Spleen (tissue), 11 donors: ENCODE data around the gene PPP2R3A. TPM values are rescaled to one million over a fixed set of nuclear protein-coding genes. Genes with fewer than 3 reads are reported as not detected.

Experiments
- DNase-seq: peaks from one replicate; pipeline ENCODE4 v3.0.0-alpha.2; 2020
- H3K27ac ChIP-seq, 8 donors: fragments of 200-600 bp; sonication (generic) in 7 of 8; 1 replicate in 4 of 8; 2 replicates in 4 of 8; pipeline versions ENCODE4 v1.5.0 to v1.8.0; 2016 to 2021; ENCODE audit warnings: inconsistent platforms in 4 of 8, mild to moderate bottlenecking in 4 of 8, moderate library complexity in 1 of 8
- H3K27me3 ChIP-seq, 7 donors: fragments of 200-600 bp; sonication (generic) in 6 of 7; replicated peaks in 1 of 7; 1 replicate in 4 of 7; 2 replicates in 3 of 7; pipeline versions ENCODE4 v1.5.0 to v1.8.0; 2016 to 2021; ENCODE audit warnings: inconsistent platforms in 3 of 7, mild to moderate bottlenecking in 1 of 7
- H3K36me3 ChIP-seq, 6 donors: fragments of 200-600 bp; sonication (generic) in 5 of 6; 1 replicate in 4 of 6; 2 replicates in 2 of 6; pipeline versions ENCODE4 v1.5.0 to v1.8.0; 2016 to 2021; ENCODE audit warnings: inconsistent platforms in 2 of 6
- H3K4me1 ChIP-seq, 6 donors: fragments of 200-600 bp; sonication (generic) in 5 of 6; 1 replicate in 3 of 6; 2 replicates in 3 of 6; pipeline versions ENCODE4 v1.5.0 to v1.8.0; 2016 to 2021; ENCODE audit warnings: inconsistent platforms in 3 of 6
- H3K4me3 ChIP-seq, 8 donors: fragments of 200-600 bp; sonication (generic) in 7 of 8; 1 replicate in 4 of 8; 2 replicates in 4 of 8; pipeline versions ENCODE4 v1.5.0 to v1.8.0; 2016 to 2021; ENCODE audit warnings: inconsistent platforms in 4 of 8, mild to moderate bottlenecking in 4 of 8, moderate library complexity in 2 of 8
- H3K9me3 ChIP-seq, 8 donors: fragments of 200-600 bp; sonication (generic) in 7 of 8; 1 replicate in 4 of 8; 2 replicates in 4 of 8; pipeline versions ENCODE4 v1.5.0 to v1.8.0; 2016 to 2021; ENCODE audit warnings: inconsistent platforms in 4 of 8
- CTCF ChIP-seq, 11 experiments: fragments of 200-600 bp in 7 of 11; fragments of 450-650 bp in 4 of 11; sonication (generic) in 4 of 11; IDR thresholded peaks in 8 of 11; conservative IDR thresholded peaks in 3 of 11; 1 replicate in 7 of 11; 2 replicates in 4 of 11; pipeline versions ENCODE4 v1.4.0 to v1.8.0; 2016 to 2021; ENCODE audit warnings: antibody characterized with exemption in 11 of 11, inconsistent platforms in 4 of 11, mild to moderate bottlenecking in 1 of 11
- POLR2A ChIP-seq, 3 donors: fragments of 450-650 bp; IDR thresholded peaks; one replicate each; pipeline ENCODE4 v1.5.1; 2017; ENCODE audit warnings: antibody characterized with exemption in 3 of 3, mild to moderate bottlenecking in 1 of 3
- POLR2AphosphoS5 ChIP-seq, 3 donors: sonication (generic); formaldehyde crosslinking; IDR thresholded peaks; one replicate each; pipeline ENCODE4 v1.5.1; 2017; ENCODE audit warnings: antibody characterized with exemption in 3 of 3
- WGBS, 5 donors: extraction: QIAGEN DNeasy Blood & Tissue Kit in 3 of 5; methylation state at CpG; one replicate each; pipeline versions ENCODE4 v1.1.5 to v1.1.7; 2013 to 2018; 5-methylcytosine and 5-hydroxymethylcytosine counted together
- intact Hi-C: fragments of 100-400 bp; cut with DNase I; formaldehyde crosslinking; loops from one replicate; pipeline ENCODE4 v1.15.0; 2023; ENCODE audit warnings: low total_unique reads
- polyA plus RNA-seq, 3 donors: library from polyadenylated mRNA; stranded (reverse); fragments of 200-250 nt; gene quantifications; one replicate each; pipeline ENCODE4 v1.2.1, GENCODE V29; 2013
- total RNA-seq, 7 donors: library from RNA; depleted of rRNA in 3 of 7; stranded (reverse); fragments of >200 nt in 3 of 7; fragmentation: NEBNext Ultra II Directional in 4 of 7; extraction: Animal tissue kit (Norgen Biotek cat#: 25700) in 4 of 7; gene quantifications; one replicate each; pipeline versions ENCODE4 v1.1.0 to v1.2.1, GENCODE V29; 2016 to 2021
- donor health status: healthy with polysubstance abuse.
- donor health status: DM: no; HTN: no; CAD: no; lungs with moderate emphysema.
- donor health status: DM: no; HTN: no; CAD: no.
- donor health status: Bipolar disorder and iron deficiency.
- donor health status: healthy.
- donor health status: DM: no; HTN: no; CAD: no.
- donor health status: DM: yes; HTN: yes; CAD: no.

PPP2R3A gene
- total and polyA plus RNA-seq, 10 donors, result 0.24 to 5.9 (median 3.1) TPM

- H3K36me3 ChIP-seq, result no peaks in the 10 kb centered on the region
- 36 to 43% (median 40%) methylated on average over 6 of the region's 6 CpGs for WGBS, 5 donors
- TF ChIP-seq CTCF (IDR thresholded peaks at IDR 0.05 in 8 of 11, conservative IDR thresholded peaks at IDR 0.05 in 3 of 11), result no peak
- TF ChIP-seq POLR2AphosphoS5 (IDR thresholded peaks at IDR 0.05), result no peak
- no peak for TF ChIP-seq POLR2A (IDR thresholded peaks at IDR 0.05)
- no peaks in the 10 kb centered on the region for H3K9me3 ChIP-seq
- H3K27me3 ChIP-seq, result no peaks in the 10 kb centered on the region
- intact Hi-C loops, result no loop called here
- DNase-seq, result no peak
- H3K4me1 ChIP-seq, result no peaks in the 10 kb centered on the region
- no peak overlapping the region for H3K27ac ChIP-seq
- no peak overlapping the region for H3K4me3 ChIP-seq
Observed at GRCh38 chr3:136050250-136050649, 84.7 kb downstream of the PPP2R3A start.

GRCh38 chr3:136055491-136055890 lies 90.0 kb downstream of the PPP2R3A start:
- no peaks in the 10 kb centered on the region for H3K4me1 ChIP-seq
- H3K27me3 ChIP-seq, result no peaks in the 10 kb centered on the region
- 76 to 91% (median 84%) methylated on average over 4 of the region's 4 CpGs for whole genome bisulfite sequencing, 5 donors
- H3K4me3 ChIP-seq, result no peak overlapping the region
- DNase-seq, result no peak
- H3K36me3 ChIP-seq, result no peaks in the 10 kb centered on the region
- H3K9me3 ChIP-seq, result peaks cover 0 to 5% (median 0%) of the 10 kb centered on the region in 8 donors
- intact Hi-C loops, result no loop called here
- TF ChIP-seq POLR2A (IDR thresholded peaks at IDR 0.05) (no peak), POLR2AphosphoS5 (IDR thresholded peaks at IDR 0.05) (no peak), CTCF (IDR thresholded peaks at IDR 0.05 in 8 of 11, conservative IDR thresholded peaks at IDR 0.05 in 3 of 11) (no peak)
- no peak overlapping the region for H3K27ac ChIP-seq

- peaks cover 0 to 5% (median 0%) of the 10 kb centered on the region in 8 donors for H3K9me3 ChIP-seq
- 77 to 87% (median 83%) methylated on average over 2 of the region's 2 CpGs for WGBS, 5 donors
- no peak for DNase-seq
- no peaks in the 10 kb centered on the region for H3K27me3 ChIP-seq
- no peak overlapping the region for H3K27ac ChIP-seq
- H3K36me3 ChIP-seq, result no peaks in the 10 kb centered on the region
- no peak for TF ChIP-seq CTCF (IDR thresholded peaks at IDR 0.05 in 8 of 11, conservative IDR thresholded peaks at IDR 0.05 in 3 of 11)
- no peak for TF ChIP-seq POLR2A (IDR thresholded peaks at IDR 0.05)
- TF ChIP-seq POLR2AphosphoS5 (IDR thresholded peaks at IDR 0.05), result no peak
- intact Hi-C loops, result no loop called here
- H3K4me3 ChIP-seq, result no peak overlapping the region
- H3K4me1 ChIP-seq, result peaks cover 0 to 4% (median 0%) of the 10 kb centered on the region in 6 donors
Observed at GRCh38 chr3:136067211-136067610, 101.7 kb downstream of the PPP2R3A start.

GRCh38 chr3:136068708-136069107 lies 103.2 kb downstream of the PPP2R3A start:
- Histone ChIP-seq H3K36me3 (no peaks in the 10 kb centered on the region), H3K4me1 (peaks cover 0 to 4% (median 0%) of the 10 kb centered on the region in 6 donors), H3K27me3 (no peaks in the 10 kb centered on the region), H3K4me3 (no peak overlapping the region), H3K9me3 (no peaks in the 10 kb centered on the region), H3K27ac (no peak overlapping the region)
- TF ChIP-seq POLR2AphosphoS5 (IDR thresholded peaks at IDR 0.05) (no peak), CTCF (IDR thresholded peaks at IDR 0.05 in 8 of 11, conservative IDR thresholded peaks at IDR 0.05 in 3 of 11) (no peak), POLR2A (IDR thresholded peaks at IDR 0.05) (no peak)
- intact Hi-C loops, result no loop called here
- DNase-seq, result no peak
- WGBS, 5 donors, result 81 to 92% (median 86%) methylated on average over 5 of the region's 5 CpGs
